IPS-18c (cell line): ENCODE measurements around the gene TENM4.

Source experiments
- H3K4me3 ChIP-seq: 2 replicates; pipeline ENCODE4 v1.7.0; 2013; ENCODE audit warnings: low read depth, mild to moderate bottlenecking, low read length, moderate library complexity; ENCODE audit not compliant: insufficient read depth
- H3K9me3 ChIP-seq: one replicate; pipeline ENCODE4 v1.6.1; 2013; ENCODE audit warnings: mild to moderate bottlenecking, low read length, moderate library complexity; ENCODE audit not compliant: control insufficient read depth, insufficient read depth

Gene TENM4

DNA sequence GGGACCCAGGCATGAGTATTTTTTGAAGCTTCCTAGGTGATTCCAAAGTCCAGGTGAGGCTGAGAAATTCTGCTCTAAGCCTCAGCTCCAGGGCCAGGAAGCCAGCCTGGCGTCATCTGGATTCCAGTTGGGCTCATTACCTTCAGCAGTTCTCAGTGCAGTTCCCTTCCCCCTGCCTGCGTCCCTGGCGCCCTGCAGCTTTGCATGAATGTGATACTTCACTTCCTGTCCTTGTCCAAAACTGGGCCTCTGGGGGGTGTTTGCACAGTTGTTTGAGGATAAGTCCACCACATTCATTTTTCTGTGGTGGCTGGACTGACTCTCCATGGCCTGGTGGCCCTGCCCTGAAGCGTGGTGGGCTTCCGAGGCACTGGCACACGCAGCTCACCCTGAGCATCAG is 98.1 kb downstream of the TENM4 start:
- Histone ChIP-seq H3K9me3 (no peaks in the 10 kb centered on the region), H3K4me3 (no peak overlapping the region)

DNA sequence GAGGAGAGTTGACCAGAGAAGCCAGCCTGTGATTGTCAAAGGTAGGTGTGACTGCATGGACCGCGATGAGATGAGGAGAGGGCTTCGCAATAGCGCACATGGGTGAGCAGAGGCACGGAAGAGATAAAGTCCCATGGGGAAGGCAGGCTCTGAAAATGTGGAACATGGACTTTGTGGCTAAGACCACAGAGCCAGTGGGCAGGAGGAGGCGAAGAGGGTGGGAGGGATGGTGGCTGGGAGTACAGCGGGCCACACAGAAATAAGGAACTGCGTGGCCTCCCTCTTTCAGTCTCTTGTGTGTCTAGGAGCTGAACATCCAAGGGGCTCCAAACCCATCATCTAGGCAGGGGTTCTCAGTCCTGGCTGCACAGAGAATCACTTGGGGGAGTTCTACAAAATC is 98.6 kb downstream of the TENM4 start:
- no peaks in the 10 kb centered on the region for H3K9me3 ChIP-seq

GRCh38 chr11:79340535-79340934 is 100.3 kb downstream of the TENM4 start:
- no peaks in the 10 kb centered on the region for H3K9me3 ChIP-seq

More for the DNA sequence above, 98.6 kb downstream of the TENM4 start:
- H3K4me3 ChIP-seq = no peak overlapping the region

GRCh38 chr11:79336797-79337517 is 103.9 kb downstream of the TENM4 start:
- H3K4me3 ChIP-seq = no peak overlapping the region
- H3K9me3 ChIP-seq = no peaks in the 10 kb centered on the region

More at GRCh38 chr11:79340535-79340934, 100.3 kb downstream of the TENM4 start:
- no peak overlapping the region for H3K4me3 ChIP-seq

DNA sequence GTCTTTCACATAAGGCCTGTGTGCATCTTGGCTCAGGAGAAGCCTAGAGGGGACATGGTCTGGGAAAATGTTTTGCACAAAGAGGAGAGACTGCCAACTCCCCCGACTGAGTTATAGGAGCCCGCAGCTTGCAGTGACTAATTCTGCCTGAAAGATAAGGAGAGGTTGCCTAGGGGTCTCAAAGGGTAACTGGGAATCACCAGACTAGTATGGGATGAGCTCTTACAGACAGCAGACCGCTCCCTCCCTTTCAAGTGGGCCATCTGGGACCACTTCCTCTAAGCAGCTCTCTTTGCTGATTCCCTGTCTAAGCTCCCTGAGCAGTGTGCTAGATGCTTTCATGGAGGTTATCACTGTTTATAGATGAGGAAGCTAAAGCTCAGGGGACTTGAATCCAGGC is 105.1 kb downstream of the TENM4 start:
- Histone ChIP-seq H3K9me3 (no peaks in the 10 kb centered on the region), H3K4me3 (no peak overlapping the region)

- Histone ChIP-seq H3K9me3 (no peaks in the 10 kb centered on the region), H3K4me3 (no peak overlapping the region)
Measured at GRCh38 chr11:79333355-79333754, 107.5 kb downstream of the TENM4 start.

GRCh38 chr11:79332017-79332416 is 108.8 kb downstream of the TENM4 start:
- no peak overlapping the region for H3K4me3 ChIP-seq
- H3K9me3 ChIP-seq = no peaks in the 10 kb centered on the region

- no peaks in the 10 kb centered on the region for H3K9me3 ChIP-seq
Measured at GRCh38 chr11:79331203-79331901, 109.5 kb downstream of the TENM4 start.

GRCh38 chr11:79330651-79331050 is 110.2 kb downstream of the TENM4 start:
- no peak overlapping the region for H3K4me3 ChIP-seq
- H3K9me3 ChIP-seq = no peaks in the 10 kb centered on the region

More at GRCh38 chr11:79331203-79331901, 109.5 kb downstream of the TENM4 start:
- H3K4me3 ChIP-seq = no peak overlapping the region

DNA sequence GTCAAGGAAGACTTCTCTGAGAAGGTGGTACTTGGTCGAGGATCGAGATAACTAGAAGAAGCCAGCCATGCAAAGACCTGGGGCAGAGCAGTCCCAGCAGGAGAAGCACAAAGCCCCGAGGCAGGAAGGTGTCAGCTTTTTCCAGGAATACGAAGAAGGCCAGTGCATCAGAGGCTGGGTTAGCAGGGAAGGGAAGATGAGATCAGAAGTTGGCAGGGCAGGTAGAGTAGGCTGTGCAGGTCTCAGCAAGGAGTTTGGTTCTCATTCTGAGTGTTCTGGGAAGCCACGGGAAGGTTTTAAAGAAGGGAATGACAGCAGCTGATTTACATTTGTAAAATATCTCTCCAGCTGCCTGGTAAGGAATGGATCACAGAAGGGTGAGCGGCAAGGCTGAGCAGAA is 111.3 kb downstream of the TENM4 start:
- no peak overlapping the region for H3K4me3 ChIP-seq
- H3K9me3 ChIP-seq = no peaks in the 10 kb centered on the region

DNA sequence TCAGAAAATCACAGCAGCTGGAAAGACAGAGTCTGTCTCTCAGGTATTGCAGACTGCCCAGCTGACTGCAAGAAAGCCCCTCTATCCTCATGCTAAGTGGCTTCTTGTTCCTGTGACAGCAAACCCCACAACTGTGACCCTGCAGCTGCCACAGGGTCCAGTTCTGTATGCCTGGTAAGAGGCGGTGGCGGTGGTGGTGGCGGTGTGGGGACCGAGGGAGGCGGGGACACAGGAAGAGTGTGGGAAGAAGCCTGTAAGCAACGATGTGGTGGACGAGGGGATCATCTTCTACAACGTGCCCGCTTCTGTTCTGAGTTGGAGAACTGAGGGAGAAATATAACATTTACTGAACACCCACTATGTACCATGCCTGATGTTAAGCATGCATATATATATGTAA is 112.4 kb downstream of the TENM4 start:
- H3K9me3 ChIP-seq = no peaks in the 10 kb centered on the region
- no peak overlapping the region for H3K4me3 ChIP-seq

GRCh38 chr11:79325851-79326250 is 115.0 kb downstream of the TENM4 start:
- Histone ChIP-seq H3K4me3 (no peak overlapping the region), H3K9me3 (no peaks in the 10 kb centered on the region)

GRCh38 chr11:79321263-79321662 is 119.6 kb downstream of the TENM4 start:
- Histone ChIP-seq H3K9me3 (no peaks in the 10 kb centered on the region), H3K4me3 (no peak overlapping the region)

- no peak overlapping the region for H3K4me3 ChIP-seq
- H3K9me3 ChIP-seq = no peaks in the 10 kb centered on the region
Measured at GRCh38 chr11:79314906-79315689, 125.7 kb downstream of the TENM4 start.

- Histone ChIP-seq H3K4me3 (no peak overlapping the region), H3K9me3 (no peaks in the 10 kb centered on the region)
Measured at GRCh38 chr11:79313530-79313913, 127.3 kb downstream of the TENM4 start.

- no peak overlapping the region for H3K4me3 ChIP-seq
- no peaks in the 10 kb centered on the region for H3K9me3 ChIP-seq
Measured at GRCh38 chr11:79312617-79313529, 128.0 kb downstream of the TENM4 start.

DNA sequence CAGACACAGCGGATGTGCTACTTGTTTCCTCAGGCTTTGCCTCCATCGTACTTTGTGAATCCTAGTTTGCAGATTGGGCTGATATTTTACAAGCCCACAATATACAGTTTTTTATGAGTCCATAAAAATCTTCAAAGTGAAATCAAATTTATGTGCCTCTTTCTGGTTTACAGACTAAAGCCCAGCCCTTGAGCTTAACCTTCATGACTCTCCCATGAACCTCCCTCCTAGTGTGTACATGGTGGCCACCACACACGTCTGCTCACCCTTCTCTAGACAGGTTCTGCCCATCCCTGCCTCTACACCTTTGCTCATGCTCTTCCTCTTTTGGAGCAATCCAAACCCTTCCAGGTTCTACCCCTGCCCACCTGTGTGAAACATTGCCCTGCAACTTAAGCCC is 129.4 kb downstream of the TENM4 start:
- Histone ChIP-seq H3K4me3 (no peak overlapping the region), H3K9me3 (no peaks in the 10 kb centered on the region)
